ENCODE measurements around the gene NUP62. TPM values are rescaled to one million over a fixed set of nuclear protein-coding genes. Genes with fewer than 3 reads are reported as not detected.

Gene NUP62
- total and polyA plus RNA-seq, 2 of the 8 experiments (the other 6 are each of a cell fraction or from before 2014, with no cell fraction given), result 50.0 to 107 TPM

GRCh38 chr19:49882643-49883042 is 46.7 kb downstream of the NUP62 start (continued):
- TF ChIP-seq POLR2AphosphoS5 (IDR thresholded peaks at IDR 0.05; ENCODE audit: low read depth, low read length) (no peak), RAD21 (IDR thresholded peaks at IDR 0.05 in 1 of 2, conservative IDR thresholded peaks at IDR 0.05 in 1 of 2; ENCODE audit: low read depth in 2 of 2, low read length in 2 of 2) (no peak), SIN3A (conservative IDR thresholded peaks at IDR 0.05 in 1 of 2, IDR thresholded peaks at IDR 0.05 in 1 of 2; ENCODE audit: low read depth in 1 of 2, low read length in 2 of 2) (no peak), BRCA1 (IDR thresholded peaks at IDR 0.05; ENCODE audit: low read depth, low read length) (no peak), CHD2 (IDR thresholded peaks at IDR 0.05; ENCODE audit: low read length) (no peak), RNF2 (IDR thresholded peaks at IDR 0.05; ENCODE audit: borderline replicate concordance, low read depth, low read length, missing control alignments, poor library complexity, severe bottlenecking) (no peak)

Measured in H1 (cell line).